ENCODE measurements around the gene STARD5. TPM values are rescaled to one million over a fixed set of nuclear protein-coding genes. Genes with fewer than 3 reads are reported as not detected.

Gene STARD5
- total RNA-seq, 1 experiment from 2014 or later = 0.22 TPM

DNA sequence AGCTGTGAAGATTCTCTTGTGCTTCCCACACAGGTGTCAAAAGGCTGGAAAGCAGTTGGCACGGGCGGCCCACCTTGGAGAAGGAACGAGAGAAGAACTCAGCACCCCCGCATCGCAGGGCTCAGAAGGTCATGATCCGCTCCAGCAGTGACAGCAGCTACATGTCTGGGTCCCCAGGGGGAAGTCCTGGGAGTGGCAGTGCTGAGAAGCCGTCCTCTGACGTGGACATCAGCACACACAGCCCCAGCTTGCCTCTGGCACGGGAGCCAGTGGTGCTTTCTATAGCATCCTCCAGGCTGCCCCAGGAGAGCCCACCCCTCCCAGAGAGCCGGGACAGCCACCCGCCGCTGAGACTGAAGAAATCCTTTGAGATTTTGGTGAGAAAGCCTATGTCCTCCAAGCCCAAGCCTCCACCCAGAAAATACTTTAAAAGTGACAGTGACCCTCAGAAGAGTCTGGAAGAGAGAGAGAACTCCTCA is 31.4 kb downstream of the STARD5 start:
- no peak overlapping the region for H2AFZ ChIP-seq (ENCODE audit: low read length)

DNA sequence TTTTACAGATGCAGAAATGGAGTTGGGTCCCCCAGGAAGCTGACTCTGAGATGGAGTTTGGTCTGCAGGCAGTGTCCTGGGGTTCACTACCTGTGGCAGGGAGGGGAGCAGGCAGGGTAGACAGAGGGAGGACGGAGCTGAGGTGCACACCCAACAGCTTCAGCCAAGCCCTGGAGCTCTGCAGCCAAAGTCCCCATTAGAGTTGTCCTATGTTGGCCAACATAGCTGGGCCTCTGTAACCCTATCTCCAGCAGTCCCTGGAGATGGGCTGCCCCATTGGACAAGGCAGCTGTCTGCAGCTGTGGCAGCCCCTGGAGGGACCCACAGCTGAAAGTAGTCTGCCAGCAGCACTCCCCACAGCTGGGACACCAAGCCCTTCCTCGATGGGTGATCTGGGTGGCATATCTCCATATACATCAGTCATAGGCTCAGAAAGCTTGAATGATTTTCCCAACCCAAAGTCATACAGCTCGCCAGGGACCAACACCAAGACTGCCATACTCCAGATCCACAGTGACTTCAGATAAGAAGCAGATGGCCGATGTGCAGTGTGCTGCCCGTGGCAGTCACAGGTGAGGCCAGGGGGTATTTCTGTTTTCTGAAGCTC is 31.9 kb downstream of the STARD5 start:
- no peak overlapping the region for H3K4me3 ChIP-seq (ENCODE audit: low read length)
- no peak overlapping the region for H3K4me2 ChIP-seq (ENCODE audit: low read depth, low read length, poor library complexity, severe bottlenecking)
- H3K9me2 ChIP-seq (replicated peaks; ENCODE audit: insufficient read depth, low read length) = no peaks in the 10 kb centered on the region
- H3K9ac ChIP-seq (ENCODE audit: low read length) = no peak overlapping the region
- H4K20me1 ChIP-seq (ENCODE audit: insufficient read depth, low read depth, low read length) = no peaks in the 10 kb centered on the region
- peaks cover 27% of the 10 kb centered on the region for H3K4me1 ChIP-seq (ENCODE audit: low read length)
- no peaks in the 10 kb centered on the region for H3K27me3 ChIP-seq (ENCODE audit: low read length)
- H2AFZ ChIP-seq (ENCODE audit: low read length) = no peak overlapping the region
- no peak for DNase-seq
- H3K36me3 ChIP-seq (ENCODE audit: insufficient read depth, low read length) = no peaks in the 10 kb centered on the region
- no peaks in the 10 kb centered on the region for H3K79me2 ChIP-seq (ENCODE audit: low read length)
- H3K27ac ChIP-seq (ENCODE audit: low read length) = no peak overlapping the region
- H3K9me3 ChIP-seq (ENCODE audit: low read length) = no peaks in the 10 kb centered on the region

More for the DNA sequence above, 31.4 kb downstream of the STARD5 start:
- Histone ChIP-seq H3K4me2 (ENCODE audit: low read depth, low read length, poor library complexity, severe bottlenecking) (no peak overlapping the region), H3K4me1 (ENCODE audit: low read length) (peaks cover 27% of the 10 kb centered on the region), H3K27me3 (ENCODE audit: low read length) (no peaks in the 10 kb centered on the region), H4K20me1 (ENCODE audit: insufficient read depth, low read depth, low read length) (no peaks in the 10 kb centered on the region), H3K79me2 (ENCODE audit: low read length) (no peaks in the 10 kb centered on the region), H3K4me3 (ENCODE audit: low read length) (no peak overlapping the region), H3K36me3 (ENCODE audit: insufficient read depth, low read length) (no peaks in the 10 kb centered on the region), H3K27ac (ENCODE audit: low read length) (no peak overlapping the region), H3K9ac (ENCODE audit: low read length) (no peak overlapping the region), H3K9me2 (replicated peaks; ENCODE audit: insufficient read depth, low read length) (no peaks in the 10 kb centered on the region), H3K9me3 (ENCODE audit: low read length) (no peaks in the 10 kb centered on the region)
- no peak for DNase-seq

DNA sequence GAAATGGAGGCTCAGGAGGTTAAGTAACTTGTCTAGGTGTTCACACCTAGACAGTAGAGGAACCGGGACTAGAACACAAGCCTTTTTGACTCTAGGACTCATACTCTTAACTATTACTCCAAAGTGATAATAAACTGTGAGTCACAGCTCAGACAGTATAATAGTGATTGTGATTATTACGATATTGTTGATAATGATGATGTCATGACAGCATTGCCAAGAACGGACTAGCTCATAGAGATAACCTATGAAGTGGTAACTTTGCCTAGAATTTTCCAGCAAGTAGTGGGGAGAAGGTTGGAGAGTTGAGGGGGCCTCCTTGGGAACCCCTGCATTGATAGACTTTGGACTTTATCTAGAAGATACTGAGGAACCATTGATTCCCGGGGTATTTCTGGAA is 34.0 kb downstream of the STARD5 start:
- no peak overlapping the region for H3K4me3 ChIP-seq (ENCODE audit: low read length)
- H3K27me3 ChIP-seq (ENCODE audit: low read length) = no peaks in the 10 kb centered on the region
- no peaks in the 10 kb centered on the region for H3K9me2 ChIP-seq (replicated peaks; ENCODE audit: insufficient read depth, low read length)
- DNase-seq = no peak
- H3K9ac ChIP-seq (ENCODE audit: low read length) = no peak overlapping the region
- H3K79me2 ChIP-seq (ENCODE audit: low read length) = no peaks in the 10 kb centered on the region
- no peaks in the 10 kb centered on the region for H4K20me1 ChIP-seq (ENCODE audit: insufficient read depth, low read depth, low read length)
- H3K4me2 ChIP-seq (ENCODE audit: low read depth, low read length, poor library complexity, severe bottlenecking) = no peak overlapping the region
- no peak overlapping the region for H2AFZ ChIP-seq (ENCODE audit: low read length)
- H3K36me3 ChIP-seq (ENCODE audit: insufficient read depth, low read length) = no peaks in the 10 kb centered on the region
- no peaks in the 10 kb centered on the region for H3K9me3 ChIP-seq (ENCODE audit: low read length)
- H3K4me1 ChIP-seq (ENCODE audit: low read length) = peaks cover 24% of the 10 kb centered on the region
- H3K27ac ChIP-seq (ENCODE audit: low read length) = no peak overlapping the region

DNA sequence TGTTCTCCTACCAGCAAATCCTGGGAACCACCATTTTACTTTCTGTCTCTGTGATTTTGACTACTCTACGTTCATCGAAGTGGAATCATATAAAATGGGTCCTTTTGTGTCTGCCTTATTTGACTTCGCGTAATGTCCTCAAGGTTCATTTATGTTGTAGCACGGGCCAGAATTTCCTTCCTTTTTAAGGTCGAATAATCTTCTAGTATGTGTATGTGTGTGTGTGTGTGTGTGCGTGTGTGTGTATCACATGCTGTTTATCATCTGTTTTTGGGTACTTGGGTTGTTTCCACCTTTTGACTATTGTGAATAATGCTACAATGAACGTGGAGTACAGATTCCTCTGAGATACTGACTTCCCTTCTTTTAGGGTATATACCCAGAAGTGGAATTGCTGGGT is 35.3 kb downstream of the STARD5 start:
- peaks cover 14% of the 10 kb centered on the region for H3K4me1 ChIP-seq (ENCODE audit: low read length)
- H2AFZ ChIP-seq (ENCODE audit: low read length) = no peak overlapping the region
- no peak overlapping the region for H3K9ac ChIP-seq (ENCODE audit: low read length)
- no peak overlapping the region for H3K4me2 ChIP-seq (ENCODE audit: low read depth, low read length, poor library complexity, severe bottlenecking)
- H3K4me3 ChIP-seq (ENCODE audit: low read length) = no peak overlapping the region
- H3K27me3 ChIP-seq (ENCODE audit: low read length) = no peaks in the 10 kb centered on the region
- H3K9me2 ChIP-seq (replicated peaks; ENCODE audit: insufficient read depth, low read length) = no peaks in the 10 kb centered on the region
- H4K20me1 ChIP-seq (ENCODE audit: insufficient read depth, low read depth, low read length) = no peaks in the 10 kb centered on the region
- no peak overlapping the region for H3K27ac ChIP-seq (ENCODE audit: low read length)
- no peaks in the 10 kb centered on the region for H3K79me2 ChIP-seq (ENCODE audit: low read length)
- no peak for DNase-seq
- no peaks in the 10 kb centered on the region for H3K9me3 ChIP-seq (ENCODE audit: low read length)
- no peaks in the 10 kb centered on the region for H3K36me3 ChIP-seq (ENCODE audit: insufficient read depth, low read length)

DNA sequence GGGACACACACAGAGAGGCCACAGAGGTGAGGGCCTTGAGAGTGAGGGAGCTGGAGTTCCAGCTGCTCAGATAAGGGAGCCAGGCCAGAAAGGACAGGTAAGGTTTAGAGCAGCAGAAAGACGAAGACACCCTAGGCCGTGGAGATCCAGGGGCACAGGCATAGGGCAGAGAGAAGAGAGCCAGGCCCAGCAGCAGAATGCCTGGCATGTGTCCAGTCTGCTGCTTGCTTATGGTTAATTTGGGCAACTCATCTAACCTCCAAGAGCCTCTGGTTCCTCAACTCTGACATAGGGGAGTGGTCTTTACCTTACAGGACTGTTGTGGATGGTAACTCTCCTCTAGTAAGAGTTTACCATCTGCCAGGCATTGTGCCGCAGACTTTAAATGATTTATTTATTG is 35.9 kb downstream of the STARD5 start:
- no peak overlapping the region for H3K4me3 ChIP-seq (ENCODE audit: low read length)
- H3K27me3 ChIP-seq (ENCODE audit: low read length) = no peaks in the 10 kb centered on the region
- H3K4me2 ChIP-seq (ENCODE audit: low read depth, low read length, poor library complexity, severe bottlenecking) = no peak overlapping the region
- H3K79me2 ChIP-seq (ENCODE audit: low read length) = no peaks in the 10 kb centered on the region
- H3K4me1 ChIP-seq (ENCODE audit: low read length) = peaks cover 13% of the 10 kb centered on the region
- no peaks in the 10 kb centered on the region for H3K36me3 ChIP-seq (ENCODE audit: insufficient read depth, low read length)
- H3K9ac ChIP-seq (ENCODE audit: low read length) = no peak overlapping the region
- H3K27ac ChIP-seq (ENCODE audit: low read length) = no peak overlapping the region
- H4K20me1 ChIP-seq (ENCODE audit: insufficient read depth, low read depth, low read length) = no peaks in the 10 kb centered on the region
- no peak overlapping the region for H2AFZ ChIP-seq (ENCODE audit: low read length)
- DNase-seq = no peak
- H3K9me2 ChIP-seq (replicated peaks; ENCODE audit: insufficient read depth, low read length) = no peaks in the 10 kb centered on the region
- no peaks in the 10 kb centered on the region for H3K9me3 ChIP-seq (ENCODE audit: low read length)

DNA sequence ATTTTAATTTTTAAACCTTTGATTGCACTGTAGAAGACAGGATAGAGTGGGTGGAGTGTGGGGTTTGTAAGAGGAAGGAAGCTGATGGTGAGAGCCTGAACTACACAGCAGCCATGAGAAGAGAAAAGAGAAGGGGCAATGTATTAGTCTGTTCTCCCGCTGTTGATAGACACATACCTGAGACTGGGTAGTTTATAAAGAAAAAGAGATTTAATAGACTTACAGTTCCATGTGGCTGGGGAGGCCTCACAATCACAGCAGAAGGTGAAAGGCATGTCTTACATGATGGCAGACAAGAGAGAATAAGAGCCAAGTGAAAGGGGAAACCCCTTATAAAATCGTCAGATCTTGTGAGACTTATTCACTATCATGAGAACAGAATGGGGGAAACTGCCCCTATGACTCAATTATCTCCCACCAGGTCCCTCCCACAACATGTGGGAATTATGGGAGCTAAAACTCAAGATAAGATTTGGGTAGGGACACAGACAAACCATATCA is 37.3 kb downstream of the STARD5 start:
- Histone ChIP-seq H3K4me2 (ENCODE audit: low read depth, low read length, poor library complexity, severe bottlenecking) (no peak overlapping the region), H2AFZ (ENCODE audit: low read length) (no peak overlapping the region), H4K20me1 (ENCODE audit: insufficient read depth, low read depth, low read length) (no peaks in the 10 kb centered on the region), H3K27me3 (ENCODE audit: low read length) (no peaks in the 10 kb centered on the region), H3K79me2 (ENCODE audit: low read length) (no peaks in the 10 kb centered on the region), H3K27ac (ENCODE audit: low read length) (no peak overlapping the region), H3K9ac (ENCODE audit: low read length) (no peak overlapping the region), H3K4me3 (ENCODE audit: low read length) (no peak overlapping the region), H3K36me3 (ENCODE audit: insufficient read depth, low read length) (no peaks in the 10 kb centered on the region), H3K9me3 (ENCODE audit: low read length) (no peaks in the 10 kb centered on the region), H3K9me2 (replicated peaks; ENCODE audit: insufficient read depth, low read length) (no peaks in the 10 kb centered on the region), H3K4me1 (ENCODE audit: low read length) (no peaks in the 10 kb centered on the region; the same call in 1 of the 2 replicates)
- no peak for DNase-seq

DNA sequence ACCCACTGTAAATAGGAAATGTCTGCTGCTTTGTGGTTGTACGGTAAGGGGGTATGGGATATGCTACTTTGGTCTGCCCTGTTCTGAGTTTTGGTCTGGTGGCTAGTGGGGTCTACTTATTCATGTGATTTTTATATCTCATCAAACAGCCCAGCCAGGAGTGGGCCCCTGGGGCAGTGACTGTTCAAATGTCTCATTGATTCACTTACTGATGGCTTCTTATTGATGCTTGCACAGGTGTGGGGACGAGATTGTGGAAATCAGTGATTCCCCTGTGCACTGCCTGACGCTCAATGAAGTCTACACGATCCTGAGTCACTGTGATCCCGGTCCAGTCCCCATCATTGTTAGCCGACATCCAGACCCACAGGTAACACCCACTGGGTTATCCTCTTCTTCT is 38.5 kb downstream of the STARD5 start:
- H3K4me2 ChIP-seq (ENCODE audit: low read depth, low read length, poor library complexity, severe bottlenecking) = no peak overlapping the region
- H3K27ac ChIP-seq (ENCODE audit: low read length) = no peak overlapping the region
- H3K9me2 ChIP-seq (replicated peaks; ENCODE audit: insufficient read depth, low read length) = no peaks in the 10 kb centered on the region
- no peaks in the 10 kb centered on the region for H3K4me1 ChIP-seq (ENCODE audit: low read length)
- H3K9me3 ChIP-seq (ENCODE audit: low read length) = no peaks in the 10 kb centered on the region
- H2AFZ ChIP-seq (ENCODE audit: low read length) = no peak overlapping the region
- DNase-seq = no peak
- no peaks in the 10 kb centered on the region for H3K27me3 ChIP-seq (ENCODE audit: low read length)
- no peaks in the 10 kb centered on the region for H3K79me2 ChIP-seq (ENCODE audit: low read length)
- no peak overlapping the region for H3K4me3 ChIP-seq (ENCODE audit: low read length)
- H3K9ac ChIP-seq (ENCODE audit: low read length) = no peak overlapping the region
- no peaks in the 10 kb centered on the region for H3K36me3 ChIP-seq (ENCODE audit: insufficient read depth, low read length)
- no peaks in the 10 kb centered on the region for H4K20me1 ChIP-seq (ENCODE audit: insufficient read depth, low read depth, low read length)

DNA sequence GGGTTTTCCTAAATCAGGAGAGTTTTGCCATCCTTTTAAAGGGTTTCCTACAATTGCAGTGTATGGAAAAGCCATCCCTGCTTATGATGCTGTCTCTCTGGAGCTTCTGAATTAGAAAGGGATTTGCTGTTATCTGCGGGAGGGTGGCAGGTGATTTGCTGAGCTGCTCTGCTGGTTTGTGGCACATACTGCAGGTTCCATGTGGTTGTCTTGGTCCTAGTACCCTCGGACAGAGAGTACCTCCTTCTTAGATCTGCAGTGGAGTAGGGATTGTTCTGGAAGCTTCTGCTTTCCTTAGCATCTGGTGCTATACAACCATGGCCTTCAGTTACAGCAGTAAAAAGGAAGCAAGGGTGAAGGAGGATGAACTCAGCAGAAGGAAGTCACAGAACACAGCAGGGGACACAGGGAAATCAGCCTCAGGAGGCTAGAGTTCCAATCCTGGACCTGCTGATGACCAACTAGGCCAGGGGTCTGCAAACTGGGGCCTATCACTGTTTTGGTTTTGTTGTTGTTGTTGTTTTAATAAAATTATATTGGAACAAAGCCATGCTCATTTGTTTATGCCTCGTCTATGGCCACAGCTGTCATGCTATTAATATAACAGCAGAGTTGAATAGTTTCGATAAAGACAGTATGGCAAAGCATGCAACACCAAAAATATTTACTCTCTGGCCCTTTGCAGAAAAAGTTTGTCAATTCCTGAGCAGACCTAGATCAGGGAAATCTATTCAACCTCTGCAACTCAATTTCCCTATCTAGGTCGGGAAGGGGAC is 39.5 kb downstream of the STARD5 start:
- no peaks in the 10 kb centered on the region for H3K36me3 ChIP-seq (ENCODE audit: insufficient read depth, low read length)
- H3K79me2 ChIP-seq (ENCODE audit: low read length) = no peaks in the 10 kb centered on the region
- no peak overlapping the region for H2AFZ ChIP-seq (ENCODE audit: low read length)
- H3K27me3 ChIP-seq (ENCODE audit: low read length) = no peaks in the 10 kb centered on the region
- no peaks in the 10 kb centered on the region for H3K9me3 ChIP-seq (ENCODE audit: low read length)
- no peak overlapping the region for H3K4me3 ChIP-seq (ENCODE audit: low read length)
- no peak overlapping the region for H3K9ac ChIP-seq (ENCODE audit: low read length)
- no peak for DNase-seq
- no peaks in the 10 kb centered on the region for H3K4me1 ChIP-seq (ENCODE audit: low read length)
- H3K4me2 ChIP-seq (ENCODE audit: low read depth, low read length, poor library complexity, severe bottlenecking) = no peak overlapping the region
- H3K9me2 ChIP-seq (replicated peaks; ENCODE audit: insufficient read depth, low read length) = no peaks in the 10 kb centered on the region
- no peak overlapping the region for H3K27ac ChIP-seq (ENCODE audit: low read length)
- H4K20me1 ChIP-seq (ENCODE audit: insufficient read depth, low read depth, low read length) = no peaks in the 10 kb centered on the region

Data from Karpas-422 (cell line).